ENCODE results near the gene G6PC3. TPM values are rescaled to one million over a fixed set of nuclear protein-coding genes. Genes with fewer than 3 reads are reported as not detected.
A peak's percentile ranks its signal among the peaks of the same experiment; 100 is the strongest.

Gene G6PC3
- total and polyA plus RNA-seq, 2 of the 4 experiments (the other 2 are of a cell fraction): 20.4 to 107 TPM

DNA sequence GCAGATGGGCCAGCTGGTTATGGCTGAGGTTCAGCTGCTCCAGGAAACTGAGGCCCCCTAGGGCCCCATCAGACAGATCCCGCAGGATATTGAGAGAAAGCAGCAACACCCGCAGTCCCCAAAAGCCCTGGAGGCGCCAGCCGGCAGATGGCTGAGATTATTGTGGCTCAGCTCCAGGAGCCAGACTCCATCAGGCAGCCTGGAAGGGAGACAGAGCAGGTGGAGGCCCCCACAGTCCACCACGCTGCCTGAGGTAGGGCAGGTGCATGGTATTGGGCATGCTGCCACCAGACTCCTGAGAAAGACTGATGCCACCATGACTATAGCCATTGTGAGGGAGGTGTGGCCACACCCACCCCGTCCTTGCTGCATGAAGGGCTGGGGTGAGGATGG, 46.3 kb upstream of the G6PC3 start:
- Histone ChIP-seq H3K9ac (ENCODE audit: low read depth, low read length) (no peak overlapping the region), H3K4me1 (ENCODE audit: control insufficient read depth, insufficient read depth, low read length) (no peaks in the 10 kb centered on the region), H3K14ac (replicated peaks; ENCODE audit: low read depth, low read length) (no peak overlapping the region), H2BK5ac (ENCODE audit: low read depth, low read length, poor library complexity, severe bottlenecking) (no peak overlapping the region), H3K27ac (ENCODE audit: insufficient read depth, low read length) (no peak overlapping the region), H2BK120ac (ENCODE audit: low read depth, low read length) (no peak overlapping the region), H2AFZ (replicated peaks; ENCODE audit: low read length, poor library complexity) (no peak overlapping the region), H3K18ac (ENCODE audit: low read depth, low read length) (no peak overlapping the region), H2BK20ac (ENCODE audit: low read depth, low read length) (no peak overlapping the region), H3K36me3 (ENCODE audit: control insufficient read depth, insufficient read depth, low read length) (peaks cover 23% of the 10 kb centered on the region), H3K23ac (ENCODE audit: low read depth, low read length) (no peak overlapping the region), H2BK15ac (ENCODE audit: low read depth, low read length) (no peak overlapping the region), H2AK9ac (replicated peaks; ENCODE audit: low read depth, low read length, poor library complexity) (peak overlapping the region; percentile 76), H3K9me3 (ENCODE audit: control insufficient read depth, insufficient read depth, low read length) (no peaks in the 10 kb centered on the region), H2AK5ac (ENCODE audit: low read depth, low read length) (no peak overlapping the region), H4K8ac (ENCODE audit: low read depth in 2 of 2, low read length in 2 of 2) (no peak overlapping the region), H3K79me1 (ENCODE audit: low read depth in 1 of 2, low read length in 2 of 2) (peaks cover 3 to 26% of the 10 kb centered on the region in 2 experiments; a peak in 3 of 4 replicates), H4K91ac (ENCODE audit: insufficient read depth, low read depth, low read length) (no peak overlapping the region), H3K9me1 (ENCODE audit: insufficient read depth, low read length) (peaks cover 17% of the 10 kb centered on the region), H4K20me1 (ENCODE audit: insufficient read depth, low read length) (peaks cover 10% of the 10 kb centered on the region), H3K27me3 (ENCODE audit: control insufficient read depth, insufficient read depth, low read length) (no peaks in the 10 kb centered on the region), H4K5ac (ENCODE audit: low read depth, low read length) (no peak overlapping the region), H3K4me3 (ENCODE audit: insufficient read depth, low read depth, low read length) (no peak overlapping the region), H3K4ac (ENCODE audit: low read depth, low read length) (no peak overlapping the region), H3K4me2 (ENCODE audit: low read depth, low read length) (no peak overlapping the region), H3K56ac (ENCODE audit: extremely low read depth, insufficient read depth, low read length) (no peak overlapping the region)
- WGBS, 2 experiments (ENCODE audit: extremely low coverage in 2 of 2, insufficient read length in 1 of 2): 100% methylated on average over 3 of the region's 6 CpGs; no CpG with 5 or more reads in 1 of the 2 experiments
- no peak for ATAC-seq (ENCODE audit: low read depth)
- no TSS peak for BruUV-seq (replicated peaks)
- dilution Hi-C loops (cut with HindIII; ENCODE audit: low sequenced_read_pairs, unreplicated experiment): no loop called here
- CTCF ChIA-PET: no interaction called here
- intact Hi-C loops (cut with micrococcal nuclease): no loop called here
- POLR2A ChIA-PET (ENCODE audit: unreplicated experiment): no interaction called here
- DNase-seq: no peak
- in situ Hi-C loops (cut with MboI; ENCODE audit: low sequenced_read_pairs): no loop called here
- TF ChIP-seq RFX5 (IDR thresholded peaks at IDR 0.05; ENCODE audit: low read depth, low read length): no peak
- TF ChIP-seq USF2 (IDR thresholded peaks at IDR 0.05; ENCODE audit: low read depth, low read length): no peak
- TF ChIP-seq BHLHE40 (IDR thresholded peaks at IDR 0.05; ENCODE audit: low read depth, low read length): no peak
- TF ChIP-seq MXI1 (IDR thresholded peaks at IDR 0.05; ENCODE audit: borderline replicate concordance, low read depth, low read length): no peak
- no peak for TF ChIP-seq CTCF (conservative IDR thresholded peaks at IDR 0.05; ENCODE audit: low read depth, low read length)
- TF ChIP-seq CHD1 (IDR thresholded peaks at IDR 0.05; ENCODE audit: low read depth, low read length): no peak
- no peak for TF ChIP-seq MAFK (IDR thresholded peaks at IDR 0.05; ENCODE audit: low read depth, low read length)
- no peak for TF ChIP-seq NFE2L2 (IDR thresholded peaks at IDR 0.05; ENCODE audit: low read depth, low read length)
- no peak for TF ChIP-seq RCOR1 (IDR thresholded peaks at IDR 0.05; ENCODE audit: insufficient replicate concordance, low read length)

Data from IMR-90 (cell line).